ENCODE results near the gene NINJ1.

NINJ1 gene

GRCh38 chr9:93126825-93127368 is 7.2 kb downstream of the NINJ1 start:
- no peak overlapping the region for H3K27ac ChIP-seq
- TF ChIP-seq, protein P1, sequence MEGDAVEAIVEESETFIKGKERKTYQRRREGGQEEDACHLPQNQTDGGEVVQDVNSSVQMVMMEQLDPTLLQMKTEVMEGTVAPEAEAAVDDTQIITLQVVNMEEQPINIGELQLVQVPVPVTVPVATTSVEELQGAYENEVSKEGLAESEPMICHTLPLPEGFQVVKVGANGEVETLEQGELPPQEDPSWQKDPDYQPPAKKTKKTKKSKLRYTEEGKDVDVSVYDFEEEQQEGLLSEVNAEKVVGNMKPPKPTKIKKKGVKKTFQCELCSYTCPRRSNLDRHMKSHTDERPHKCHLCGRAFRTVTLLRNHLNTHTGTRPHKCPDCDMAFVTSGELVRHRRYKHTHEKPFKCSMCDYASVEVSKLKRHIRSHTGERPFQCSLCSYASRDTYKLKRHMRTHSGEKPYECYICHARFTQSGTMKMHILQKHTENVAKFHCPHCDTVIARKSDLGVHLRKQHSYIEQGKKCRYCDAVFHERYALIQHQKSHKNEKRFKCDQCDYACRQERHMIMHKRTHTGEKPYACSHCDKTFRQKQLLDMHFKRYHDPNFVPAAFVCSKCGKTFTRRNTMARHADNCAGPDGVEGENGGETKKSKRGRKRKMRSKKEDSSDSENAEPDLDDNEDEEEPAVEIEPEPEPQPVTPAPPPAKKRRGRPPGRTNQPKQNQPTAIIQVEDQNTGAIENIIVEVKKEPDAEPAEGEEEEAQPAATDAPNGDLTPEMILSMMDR (IDR thresholded peaks at IDR 0.05), result no peak
- no peak for TF ChIP-seq ZFX (IDR thresholded peaks at IDR 0.05; ENCODE audit: borderline replicate concordance)

- H3K27ac ChIP-seq, result no peak overlapping the region
Observed at GRCh38 chr9:93126151-93126781, 7.8 kb downstream of the NINJ1 start.

GRCh38 chr9:93125331-93125894 is 8.6 kb downstream of the NINJ1 start:
- H3K27ac ChIP-seq, result no peak overlapping the region
- TF ChIP-seq, protein P1 (IDR thresholded peaks at IDR 0.05), result no peak
- TF ChIP-seq ZFX (IDR thresholded peaks at IDR 0.05; ENCODE audit: borderline replicate concordance), result no peak

More at GRCh38 chr9:93126151-93126781, 7.8 kb downstream of the NINJ1 start:
- TF ChIP-seq, protein P1 (IDR thresholded peaks at IDR 0.05), result no peak
- no peak for TF ChIP-seq ZFX (IDR thresholded peaks at IDR 0.05; ENCODE audit: borderline replicate concordance)

- H3K27ac ChIP-seq, result no peak overlapping the region
- TF ChIP-seq, protein P1 (IDR thresholded peaks at IDR 0.05), result no peak
- no peak for TF ChIP-seq ZFX (IDR thresholded peaks at IDR 0.05; ENCODE audit: borderline replicate concordance)
Observed at GRCh38 chr9:93124793-93125192, 9.3 kb downstream of the NINJ1 start.

DNA sequence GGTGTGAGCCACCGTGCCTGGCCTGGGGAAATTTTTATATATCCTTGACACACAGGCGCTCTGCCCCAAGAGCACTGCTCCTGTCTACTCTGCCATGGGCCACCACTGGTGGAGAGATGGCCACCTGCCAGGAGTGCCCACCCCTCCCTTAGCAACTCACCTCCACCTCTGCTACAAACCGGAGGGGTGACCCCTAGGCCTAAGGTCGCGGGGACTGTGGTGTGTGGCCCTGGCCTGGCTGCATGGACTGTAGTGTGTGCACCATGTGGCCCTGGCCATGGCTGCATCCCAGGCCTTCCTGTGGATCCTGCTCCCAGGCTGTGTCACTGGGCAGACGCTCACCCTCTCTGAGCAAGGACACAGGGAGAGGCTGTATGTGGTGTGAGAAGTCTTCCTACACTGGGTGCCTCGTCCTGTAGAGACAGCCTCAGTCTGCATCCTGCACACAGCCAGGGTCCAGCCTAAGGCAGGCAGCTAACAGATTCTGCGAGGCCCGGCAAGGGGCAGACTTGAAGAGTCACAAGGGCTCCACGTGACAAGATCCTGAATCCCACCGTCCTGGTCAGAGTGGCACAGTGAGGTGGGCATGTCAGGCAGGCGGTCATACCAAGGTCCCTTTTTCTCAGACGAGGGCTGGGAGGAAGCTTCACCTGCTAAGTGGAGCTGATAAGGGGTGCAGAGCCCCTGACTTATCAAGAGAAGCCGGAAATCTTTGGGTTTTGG is 10.3 kb downstream of the NINJ1 start:
- no peak for TF ChIP-seq ZFX (IDR thresholded peaks at IDR 0.05; ENCODE audit: borderline replicate concordance)
- TF ChIP-seq, protein P1 (IDR thresholded peaks at IDR 0.05), result no peak

GRCh38 chr9:93122721-93123221 is 11.3 kb downstream of the NINJ1 start:
- no peak for TF ChIP-seq ZFX (IDR thresholded peaks at IDR 0.05; ENCODE audit: borderline replicate concordance)
- TF ChIP-seq, protein P1 (IDR thresholded peaks at IDR 0.05), result no peak
- no peak overlapping the region for H3K27ac ChIP-seq

More for the DNA sequence above, 10.3 kb downstream of the NINJ1 start:
- no peak overlapping the region for H3K27ac ChIP-seq

All from 22Rv1 (cell line).